IMR-90 (cell line): ENCODE measurements around the gene TTBK2. TPM values are rescaled to one million over a fixed set of nuclear protein-coding genes. Genes with fewer than 3 reads are reported as not detected.

Experiments
- ATAC-seq: fragments of 200-7000 bp; cut with Tn5 transposase; 2 replicates; pipeline ENCODE4 v1.9.1; 2020; ENCODE audit warnings: low read depth, mild to moderate bottlenecking, moderate library complexity
- BruUV-seq: library from RNA; stranded (reverse); fragments of 400-500 nt; replicated peaks from 2 replicates; lab custom pipeline; 2021; lab: Mats Ljungman, UMichigan
- CTCF ChIA-PET: fragments of 300-600 bp; formaldehyde crosslinking; extraction: SDS; loops from one replicate; lab custom pipeline; 2021; ENCODE audit warnings: antibody characterized with exemption; lab: Yijun Ruan, JAX
- POLR2A ChIA-PET: fragments of 300-600 bp; sonication (Branson Sonifier 250); formaldehyde crosslinking; loops from one replicate; lab custom pipeline; 2022; ENCODE audit warnings: antibody characterized with exemption; ENCODE audit not compliant: unreplicated experiment; lab: Charles Lee
- DNase-seq: peaks from one replicate; pipeline ENCODE4 v3.0.0; 2013
- H2AFZ ChIP-seq: replicated peaks from 2 replicates; pipeline ENCODE3; 2013; ENCODE audit warnings: low read length, mild to moderate bottlenecking; ENCODE audit not compliant: poor library complexity
- H2AK5ac ChIP-seq: 2 replicates; pipeline ENCODE4 v1.6.1; 2013; ENCODE audit warnings: low read depth, low read length, inconsistent platforms
- H2AK9ac ChIP-seq: replicated peaks from 2 replicates; pipeline ENCODE3; 2013; ENCODE audit warnings: mild to moderate bottlenecking, low read depth, low read length, moderate library complexity; ENCODE audit not compliant: poor library complexity
- H2BK120ac ChIP-seq: 2 replicates; pipeline ENCODE4 v1.6.1; 2013; ENCODE audit warnings: low read depth, low read length, inconsistent platforms
- H2BK15ac ChIP-seq: 3 replicates; pipeline ENCODE4 v1.6.1; 2013; ENCODE audit warnings: low read depth, low read length, inconsistent platforms
- H2BK20ac ChIP-seq: 2 replicates; pipeline ENCODE4 v1.6.1; 2013; ENCODE audit warnings: low read depth, mild to moderate bottlenecking, inconsistent platforms, low read length, moderate library complexity
- H2BK5ac ChIP-seq: 2 replicates; pipeline ENCODE4 v1.6.1; 2013; ENCODE audit warnings: mild to moderate bottlenecking, low read depth, low read length, inconsistent platforms; ENCODE audit not compliant: poor library complexity, severe bottlenecking
- H3K14ac ChIP-seq: replicated peaks from 2 replicates; pipeline ENCODE4 v1.6.1; 2013; ENCODE audit warnings: low read depth, low read length, inconsistent platforms
- H3K18ac ChIP-seq: 2 replicates; pipeline ENCODE4 v1.6.1; 2013; ENCODE audit warnings: low read depth, low read length, control low read depth
- H3K23ac ChIP-seq: 2 replicates; pipeline ENCODE4 v1.6.1; 2013; ENCODE audit warnings: low read depth, low read length, inconsistent platforms
- H3K27ac ChIP-seq: 2 replicates; pipeline ENCODE4 v1.5.1; 2013; ENCODE audit warnings: mild to moderate bottlenecking, control low read depth, low read length; ENCODE audit not compliant: insufficient read depth
- H3K27me3 ChIP-seq: 2 replicates; pipeline ENCODE4 v1.6.1; 2013; ENCODE audit warnings: low read length; ENCODE audit not compliant: control insufficient read depth, insufficient read depth
- H3K36me3 ChIP-seq: 2 replicates; pipeline ENCODE4 v1.6.1; 2013; ENCODE audit warnings: low read length, mixed read lengths; ENCODE audit not compliant: control insufficient read depth, insufficient read depth
- H3K4ac ChIP-seq: 2 replicates; pipeline ENCODE4 v1.6.1; 2013; ENCODE audit warnings: low read depth, low read length, inconsistent platforms
- H3K4me1 ChIP-seq: 2 replicates; pipeline ENCODE4 v1.6.1; 2013; ENCODE audit warnings: low read length, mixed read lengths; ENCODE audit not compliant: control insufficient read depth, insufficient read depth
- H3K4me2 ChIP-seq: 2 replicates; pipeline ENCODE4 v1.6.1; 2013; ENCODE audit warnings: low read depth, mild to moderate bottlenecking, control low read depth, low read length, moderate library complexity
- H3K4me3 ChIP-seq: 2 replicates; pipeline ENCODE4 v1.5.1; 2013; ENCODE audit warnings: low read depth, mild to moderate bottlenecking, control low read depth, low read length, moderate library complexity; ENCODE audit not compliant: insufficient read depth
- H3K56ac ChIP-seq: 2 replicates; pipeline ENCODE4 v1.6.1; 2013; ENCODE audit warnings: low read length, inconsistent platforms; ENCODE audit not compliant: insufficient read depth; ENCODE audit errors: extremely low read depth
- H3K79me1 ChIP-seq, 2 experiments: 2 replicates each; pipeline ENCODE4 v1.6.1; 2013; ENCODE audit warnings: low read length in 2 of 2, inconsistent platforms in 1 of 2, low read depth in 1 of 2
- H3K9ac ChIP-seq: 2 replicates; pipeline ENCODE4 v1.6.1; 2013; ENCODE audit warnings: low read depth, low read length, control low read depth
- H3K9me1 ChIP-seq: 2 replicates; pipeline ENCODE4 v1.6.1; 2013; ENCODE audit warnings: low read length, inconsistent platforms; ENCODE audit not compliant: insufficient read depth
- H3K9me3 ChIP-seq: 2 replicates; pipeline ENCODE4 v1.6.1; 2013; ENCODE audit warnings: low read length; ENCODE audit not compliant: control insufficient read depth, insufficient read depth
- H4K20me1 ChIP-seq: 2 replicates; pipeline ENCODE4 v1.6.1; 2013; ENCODE audit warnings: low read length, inconsistent platforms; ENCODE audit not compliant: insufficient read depth
- H4K5ac ChIP-seq: 2 replicates; pipeline ENCODE4 v1.6.1; 2013; ENCODE audit warnings: mild to moderate bottlenecking, low read depth, low read length, control low read depth
- H4K8ac ChIP-seq, 2 experiments: 2 replicates each; pipeline ENCODE4 v1.6.1; 2013; ENCODE audit warnings: low read depth in 2 of 2, low read length in 2 of 2, control low read depth in 1 of 2, inconsistent platforms in 1 of 2
- H4K91ac ChIP-seq: 2 replicates; pipeline ENCODE4 v1.6.1; 2013; ENCODE audit warnings: low read depth, low read length, inconsistent platforms; ENCODE audit not compliant: insufficient read depth
- CHD1 ChIP-seq: IDR thresholded peaks from 2 replicates; pipeline ENCODE4 v1.6.1; 2012; ENCODE audit warnings: low read depth, low read length, improper control_type of control experiment
- MXI1 ChIP-seq: IDR thresholded peaks from 2 replicates; pipeline ENCODE4 v1.6.1; 2012; ENCODE audit warnings: low read depth, mild to moderate bottlenecking, low read length, moderate library complexity, borderline replicate concordance
- RAD21 ChIP-seq: IDR thresholded peaks from 2 replicates; pipeline ENCODE4 v1.6.1; 2012; ENCODE audit warnings: low read length, improper control_type of control experiment
- SMC3 ChIP-seq: fragments of 150-350 bp; IDR thresholded peaks from 2 replicates; pipeline ENCODE4 v1.6.1; 2016; ENCODE audit warnings: low read depth, mild to moderate bottlenecking, antibody characterized with exemption, low read length, moderate library complexity
- WGBS, 2 experiments: methylation state at CpG; one replicate each; pipeline versions ENCODE4 v1.1.5 to v1.1.7; 2013; ENCODE audit warnings: missing lambda C conversion rate in 2 of 2; ENCODE audit not compliant: insufficient read length in 1 of 2; ENCODE audit errors: extremely low coverage in 2 of 2; 5-methylcytosine and 5-hydroxymethylcytosine counted together
- dilution Hi-C: fragments of 300-500 bp; cut with HindIII; formaldehyde crosslinking; loops from one replicate; pipeline ENCODE4 v1.14.3; 2018; ENCODE audit warnings: low sequenced_read_pairs; ENCODE audit not compliant: unreplicated experiment
- in situ Hi-C: fragments of 300-500 bp; cut with MboI; formaldehyde crosslinking; loops from 3 replicates; pipeline ENCODE4 v1.14.3; 2019; ENCODE audit warnings: low sequenced_read_pairs, inconsistent platforms, mixed read lengths
- intact Hi-C: fragments of 100-400 bp; cut with micrococcal nuclease; formaldehyde crosslinking; loops from 2 replicates; pipeline ENCODE4 v1.10.0; 2022
- polyA plus RNA-seq, 3 experiments: library from polyadenylated mRNA; depleted of rRNA; stranded (reverse); fragments of >200 nt; gene quantifications; 2 replicates each; pipeline ENCODE4 v1.2.3, GENCODE V29; 2012; ENCODE audit warnings: low replicate concordance in 1 of 3
- total RNA-seq: library from RNA; depleted of rRNA; stranded (reverse); fragments of >200 nt; gene quantifications from 2 replicates; pipeline ENCODE4 v1.2.3, GENCODE V29; 2012
- TF ChIP-seq, protein P1 (sequence below): conservative IDR thresholded peaks from 2 replicates; pipeline ENCODE4 v1.5.1; 2012; ENCODE audit warnings: mild to moderate bottlenecking, low read depth, low read length, improper control_type of control experiment

TTBK2 gene
- total and polyA plus RNA-seq, 2 of the 4 experiments (the other 2 are of a cell fraction), result 2.4 to 3.2 TPM

GRCh38 chr15:42704492-42704926, 216.1 kb downstream of the TTBK2 start:
- H4K91ac ChIP-seq, result no peak overlapping the region
- TF ChIP-seq MXI1, result no peak
- TF ChIP-seq RAD21, result peak; percentile 94
- peak; percentile 85 for TF ChIP-seq SMC3
- TF ChIP-seq CHD1, result no peak
- TF ChIP-seq, protein P1, sequence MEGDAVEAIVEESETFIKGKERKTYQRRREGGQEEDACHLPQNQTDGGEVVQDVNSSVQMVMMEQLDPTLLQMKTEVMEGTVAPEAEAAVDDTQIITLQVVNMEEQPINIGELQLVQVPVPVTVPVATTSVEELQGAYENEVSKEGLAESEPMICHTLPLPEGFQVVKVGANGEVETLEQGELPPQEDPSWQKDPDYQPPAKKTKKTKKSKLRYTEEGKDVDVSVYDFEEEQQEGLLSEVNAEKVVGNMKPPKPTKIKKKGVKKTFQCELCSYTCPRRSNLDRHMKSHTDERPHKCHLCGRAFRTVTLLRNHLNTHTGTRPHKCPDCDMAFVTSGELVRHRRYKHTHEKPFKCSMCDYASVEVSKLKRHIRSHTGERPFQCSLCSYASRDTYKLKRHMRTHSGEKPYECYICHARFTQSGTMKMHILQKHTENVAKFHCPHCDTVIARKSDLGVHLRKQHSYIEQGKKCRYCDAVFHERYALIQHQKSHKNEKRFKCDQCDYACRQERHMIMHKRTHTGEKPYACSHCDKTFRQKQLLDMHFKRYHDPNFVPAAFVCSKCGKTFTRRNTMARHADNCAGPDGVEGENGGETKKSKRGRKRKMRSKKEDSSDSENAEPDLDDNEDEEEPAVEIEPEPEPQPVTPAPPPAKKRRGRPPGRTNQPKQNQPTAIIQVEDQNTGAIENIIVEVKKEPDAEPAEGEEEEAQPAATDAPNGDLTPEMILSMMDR, result peak; percentile 86
- no peak overlapping the region for H3K4ac ChIP-seq
- H2BK20ac ChIP-seq, result no peak overlapping the region
- H2BK5ac ChIP-seq, result no peak overlapping the region
- WGBS, 2 experiments, result 35% methylated on average over 4 of the region's 4 CpGs; no CpG with 5 or more reads in 1 of the 2 experiments
- H4K5ac ChIP-seq, result no peak overlapping the region
- no peaks in the 10 kb centered on the region for H3K27me3 ChIP-seq
- H3K9me1 ChIP-seq, result no peaks in the 10 kb centered on the region; the same call in 1 of the 2 replicates
- H2BK120ac ChIP-seq, result no peak overlapping the region
- no peak overlapping the region for H2AK9ac ChIP-seq
- dilution Hi-C loops, result no loop called here
- in situ Hi-C loops, result no loop called here
- H2BK15ac ChIP-seq, result no peak overlapping the region
- DNase-seq (peak; percentile 73), ATAC-seq (peak; percentile 100)
- peak overlapping the region in 1 of 2 experiments; percentile 36; a peak in 1 of 4 replicates for H4K8ac ChIP-seq
- H3K14ac ChIP-seq, result no peak overlapping the region
- no peaks in the 10 kb centered on the region for H4K20me1 ChIP-seq
- no peaks in the 10 kb centered on the region for H3K9me3 ChIP-seq
- no peak overlapping the region for H3K9ac ChIP-seq
- H3K79me1 ChIP-seq, result peaks cover 0 to 8% of the 10 kb centered on the region in 2 experiments; a peak in 2 of 4 replicates
- peak overlapping the region; percentile 33 for H2AFZ ChIP-seq
- H2AK5ac ChIP-seq, result no peak overlapping the region; the same call in 1 of the 2 replicates
- H3K27ac ChIP-seq, result no peak overlapping the region
- no peak overlapping the region for H3K4me2 ChIP-seq
- ChIA-PET CTCF (interaction anchor here (1.5 kb wide), 1 partner anchor 222 kb away, joined by 6 read pairs; no protein-coding TSS in a partner anchor), POLR2A (no interaction called here)
- no TSS peak for BruUV-seq
- intact Hi-C loops, result loop anchor here (1.0 to 10.0 kb wide), 4 partner anchors 222 to 483 kb away; partner anchors contain the start of gene CCNDBP1
- no peak overlapping the region for H3K56ac ChIP-seq
- H3K4me3 ChIP-seq, result no peak overlapping the region
- no peaks in the 10 kb centered on the region for H3K4me1 ChIP-seq
- H3K23ac ChIP-seq, result no peak overlapping the region
- no peak overlapping the region for H3K18ac ChIP-seq
- no peaks in the 10 kb centered on the region for H3K36me3 ChIP-seq
